ENCODE data around the gene ANKRD34B.
A peak's percentile ranks its signal among the peaks of the same experiment; 100 is the strongest.

Gene ANKRD34B

GRCh38 chr5:80554646-80555045, 15.4 kb downstream of the ANKRD34B start:
- Histone ChIP-seq H3K79me1 (replicated peaks; ENCODE audit: low read length, poor library complexity, severe bottlenecking) (no peaks in the 10 kb centered on the region), H2BK12ac (ENCODE audit: low read length in 2 of 2) (no peak overlapping the region), H4K8ac (ENCODE audit: low read length) (no peak overlapping the region), H3K9me3 (ENCODE audit: control insufficient read depth, low read length) (no peaks in the 10 kb centered on the region), H2BK5ac (ENCODE audit: low read depth, low read length, poor library complexity, severe bottlenecking) (no peak overlapping the region), H3K23ac (ENCODE audit: low read length in 2 of 2) (no peak overlapping the region), H3K36me3 (ENCODE audit: control insufficient read depth in 1 of 2, insufficient read depth in 2 of 2, low read depth in 1 of 2, low read length in 2 of 2) (no peaks in the 10 kb centered on the region), H3K27me3 (ENCODE audit: control insufficient read depth in 1 of 2, insufficient read depth in 1 of 2, low read length in 2 of 2) (peaks cover 14 to 27% of the 10 kb centered on the region in 2 experiments), H4K91ac (ENCODE audit: low read length) (no peak overlapping the region), H3K14ac (ENCODE audit: low read length in 2 of 2) (no peak overlapping the region), H3K4ac (ENCODE audit: low read depth in 1 of 2, low read length in 2 of 2) (no peak overlapping the region), H3K4me2 (ENCODE audit: low read length, poor library complexity, severe bottlenecking) (no peak overlapping the region), H3K27ac (ENCODE audit: low read length, poor library complexity, severe bottlenecking) (no peak overlapping the region), H2BK15ac (ENCODE audit: low read depth, poor library complexity, severe bottlenecking) (no peak overlapping the region), H2AK5ac (ENCODE audit: low read length, severe bottlenecking) (no peak overlapping the region), H3K9ac (ENCODE audit: low read length) (no peak overlapping the region), H3K4me3 (ENCODE audit: insufficient read depth in 1 of 2, low read depth in 1 of 2, low read length in 2 of 2) (no peak overlapping the region), H2AFZ (ENCODE audit: low read depth, low read length) (no peak overlapping the region), H3K18ac (ENCODE audit: low read depth in 1 of 2, low read length in 2 of 2) (no peak overlapping the region), H2BK120ac (ENCODE audit: low read depth, low read length) (no peak overlapping the region), H3K4me1 (ENCODE audit: control insufficient read depth, insufficient read depth, low read depth, low read length) (no peaks in the 10 kb centered on the region)
- DNase-seq = no peak
- 44% methylated on average over 3 of the region's 4 CpGs for WGBS

DNA sequence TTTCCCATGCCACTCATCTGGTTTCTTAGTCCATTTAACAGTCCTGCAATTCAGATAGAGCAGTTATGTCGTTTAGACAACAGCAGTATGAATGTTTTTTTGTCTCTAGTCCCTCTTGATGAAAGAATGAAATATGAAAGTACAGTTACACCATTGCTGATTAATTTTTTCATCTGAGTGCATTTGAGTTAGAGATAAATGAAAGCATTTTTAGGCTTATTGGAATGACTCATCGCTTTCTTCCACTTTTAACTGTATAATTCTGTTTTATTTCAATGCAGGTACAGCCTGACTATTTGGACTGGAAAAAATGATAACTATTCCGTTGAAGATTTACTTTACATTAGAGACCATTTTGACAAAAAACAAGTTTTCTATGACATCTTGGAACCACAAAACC, 28.7 kb downstream of the ANKRD34B start:
- H3K9ac ChIP-seq (ENCODE audit: low read length) = no peak overlapping the region
- no peaks in the 10 kb centered on the region for H3K4me1 ChIP-seq (ENCODE audit: control insufficient read depth, insufficient read depth, low read depth, low read length)
- no peaks in the 10 kb centered on the region for H3K27me3 ChIP-seq (ENCODE audit: control insufficient read depth in 1 of 2, insufficient read depth in 1 of 2, low read length in 2 of 2)
- H4K91ac ChIP-seq (ENCODE audit: low read length) = no peak overlapping the region
- no peak overlapping the region for H4K8ac ChIP-seq (ENCODE audit: low read length)
- 100% methylated on average over 1 of the region's 3 CpGs for WGBS
- no peak overlapping the region for H2AK5ac ChIP-seq (ENCODE audit: low read length, severe bottlenecking)
- H2BK12ac ChIP-seq (ENCODE audit: low read length in 2 of 2) = no peak overlapping the region
- no peak overlapping the region for H3K14ac ChIP-seq (ENCODE audit: low read length in 2 of 2)
- DNase-seq = no peak
- no peak overlapping the region for H3K4ac ChIP-seq (ENCODE audit: low read depth in 1 of 2, low read length in 2 of 2)
- no peaks in the 10 kb centered on the region for H3K79me1 ChIP-seq (replicated peaks; ENCODE audit: low read length, poor library complexity, severe bottlenecking)
- no peak overlapping the region for H3K4me3 ChIP-seq (ENCODE audit: insufficient read depth in 1 of 2, low read depth in 1 of 2, low read length in 2 of 2)
- H3K4me2 ChIP-seq (ENCODE audit: low read length, poor library complexity, severe bottlenecking) = no peak overlapping the region
- H3K27ac ChIP-seq (ENCODE audit: low read length, poor library complexity, severe bottlenecking) = no peak overlapping the region
- no peak overlapping the region for H3K23ac ChIP-seq (ENCODE audit: low read length in 2 of 2)
- no peak overlapping the region for H2BK5ac ChIP-seq (ENCODE audit: low read depth, low read length, poor library complexity, severe bottlenecking)
- H2BK120ac ChIP-seq (ENCODE audit: low read depth, low read length) = no peak overlapping the region
- H3K9me3 ChIP-seq (ENCODE audit: control insufficient read depth, low read length) = no peaks in the 10 kb centered on the region
- H2BK15ac ChIP-seq (ENCODE audit: low read depth, poor library complexity, severe bottlenecking) = no peak overlapping the region
- H3K18ac ChIP-seq (ENCODE audit: low read depth in 1 of 2, low read length in 2 of 2) = no peak overlapping the region
- H2AFZ ChIP-seq (ENCODE audit: low read depth, low read length) = no peak overlapping the region
- no peaks in the 10 kb centered on the region for H3K36me3 ChIP-seq (ENCODE audit: control insufficient read depth in 1 of 2, insufficient read depth in 2 of 2, low read depth in 1 of 2, low read length in 2 of 2)

GRCh38 chr5:80540691-80541090, 29.4 kb downstream of the ANKRD34B start:
- Histone ChIP-seq H3K4me2 (ENCODE audit: low read length, poor library complexity, severe bottlenecking) (no peak overlapping the region), H3K23ac (ENCODE audit: low read length in 2 of 2) (no peak overlapping the region), H2BK15ac (ENCODE audit: low read depth, poor library complexity, severe bottlenecking) (no peak overlapping the region), H3K79me1 (replicated peaks; ENCODE audit: low read length, poor library complexity, severe bottlenecking) (no peaks in the 10 kb centered on the region), H3K14ac (ENCODE audit: low read length in 2 of 2) (no peak overlapping the region), H4K8ac (ENCODE audit: low read length) (no peak overlapping the region), H3K4ac (ENCODE audit: low read depth in 1 of 2, low read length in 2 of 2) (no peak overlapping the region), H3K27ac (ENCODE audit: low read length, poor library complexity, severe bottlenecking) (no peak overlapping the region), H2BK120ac (ENCODE audit: low read depth, low read length) (no peak overlapping the region), H2BK12ac (ENCODE audit: low read length in 2 of 2) (no peak overlapping the region), H3K9ac (ENCODE audit: low read length) (no peak overlapping the region), H4K91ac (ENCODE audit: low read length) (no peak overlapping the region), H3K4me3 (ENCODE audit: insufficient read depth in 1 of 2, low read depth in 1 of 2, low read length in 2 of 2) (no peak overlapping the region), H3K36me3 (ENCODE audit: control insufficient read depth in 1 of 2, insufficient read depth in 2 of 2, low read depth in 1 of 2, low read length in 2 of 2) (no peaks in the 10 kb centered on the region), H3K9me3 (ENCODE audit: control insufficient read depth, low read length) (no peaks in the 10 kb centered on the region), H3K27me3 (ENCODE audit: control insufficient read depth in 1 of 2, insufficient read depth in 1 of 2, low read length in 2 of 2) (no peaks in the 10 kb centered on the region), H2AK5ac (ENCODE audit: low read length, severe bottlenecking) (no peak overlapping the region), H2AFZ (ENCODE audit: low read depth, low read length) (no peak overlapping the region), H3K4me1 (ENCODE audit: control insufficient read depth, insufficient read depth, low read depth, low read length) (no peaks in the 10 kb centered on the region), H2BK5ac (ENCODE audit: low read depth, low read length, poor library complexity, severe bottlenecking) (no peak overlapping the region), H3K18ac (ENCODE audit: low read depth in 1 of 2, low read length in 2 of 2) (no peak overlapping the region)
- no peak for DNase-seq
- WGBS = 89% methylated on average over 1 of the region's 1 CpG

DNA sequence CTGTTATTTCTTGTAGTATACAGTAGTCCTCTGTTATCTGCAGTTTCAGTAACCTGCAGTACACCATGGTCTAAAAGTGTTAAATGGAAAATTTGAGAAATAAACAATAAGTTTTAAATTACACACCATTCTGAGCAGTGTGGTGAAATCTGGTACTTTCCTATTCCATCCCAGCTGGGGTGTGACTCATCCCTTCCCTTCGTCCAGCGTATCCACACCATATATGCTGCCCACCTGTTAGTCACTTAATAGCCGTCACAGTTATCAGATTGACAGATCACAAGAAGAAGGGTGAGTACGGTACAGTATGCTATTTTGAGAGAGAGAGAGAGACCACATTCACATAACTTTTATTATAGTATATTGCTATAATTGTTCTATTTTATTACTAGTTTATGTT, 53.3 kb downstream of the ANKRD34B start:
- no peaks in the 10 kb centered on the region for H3K79me1 ChIP-seq (replicated peaks; ENCODE audit: low read length, poor library complexity, severe bottlenecking)
- no peak overlapping the region for H2BK120ac ChIP-seq (ENCODE audit: low read depth, low read length)
- H3K27ac ChIP-seq (ENCODE audit: low read length, poor library complexity, severe bottlenecking) = no peak overlapping the region
- no peak overlapping the region for H4K8ac ChIP-seq (ENCODE audit: low read length)
- H3K4me2 ChIP-seq (ENCODE audit: low read length, poor library complexity, severe bottlenecking) = no peak overlapping the region
- H3K27me3 ChIP-seq (ENCODE audit: control insufficient read depth in 1 of 2, insufficient read depth in 1 of 2, low read length in 2 of 2) = no peaks in the 10 kb centered on the region
- H2AK5ac ChIP-seq (ENCODE audit: low read length, severe bottlenecking) = no peak overlapping the region
- no peak overlapping the region for H2BK12ac ChIP-seq (ENCODE audit: low read length in 2 of 2)
- no peak overlapping the region for H3K4me3 ChIP-seq (ENCODE audit: insufficient read depth in 1 of 2, low read depth in 1 of 2, low read length in 2 of 2)
- no peak overlapping the region for H2BK15ac ChIP-seq (ENCODE audit: low read depth, poor library complexity, severe bottlenecking)
- H2AFZ ChIP-seq (ENCODE audit: low read depth, low read length) = no peak overlapping the region
- no peak overlapping the region for H2BK5ac ChIP-seq (ENCODE audit: low read depth, low read length, poor library complexity, severe bottlenecking)
- H3K36me3 ChIP-seq (ENCODE audit: control insufficient read depth in 1 of 2, insufficient read depth in 2 of 2, low read depth in 1 of 2, low read length in 2 of 2) = peaks cover 0 to 10% of the 10 kb centered on the region in 2 experiments
- no peaks in the 10 kb centered on the region for H3K9me3 ChIP-seq (ENCODE audit: control insufficient read depth, low read length)
- H3K9ac ChIP-seq (ENCODE audit: low read length) = no peak overlapping the region
- no peaks in the 10 kb centered on the region for H3K4me1 ChIP-seq (ENCODE audit: control insufficient read depth, insufficient read depth, low read depth, low read length)
- peak; percentile 92 for DNase-seq
- H3K23ac ChIP-seq (ENCODE audit: low read length in 2 of 2) = no peak overlapping the region
- no peak overlapping the region for H3K18ac ChIP-seq (ENCODE audit: low read depth in 1 of 2, low read length in 2 of 2)
- H3K4ac ChIP-seq (ENCODE audit: low read depth in 1 of 2, low read length in 2 of 2) = no peak overlapping the region
- no peak overlapping the region for H3K14ac ChIP-seq (ENCODE audit: low read length in 2 of 2)
- WGBS = 0% methylated on average over 1 of the region's 4 CpGs
- no peak overlapping the region for H4K91ac ChIP-seq (ENCODE audit: low read length)

Measured in mesenchymal stem cell (in vitro differentiated cells and primary cell).